ENCODE data around the gene BTBD9.

The BTBD9 gene

DNA sequence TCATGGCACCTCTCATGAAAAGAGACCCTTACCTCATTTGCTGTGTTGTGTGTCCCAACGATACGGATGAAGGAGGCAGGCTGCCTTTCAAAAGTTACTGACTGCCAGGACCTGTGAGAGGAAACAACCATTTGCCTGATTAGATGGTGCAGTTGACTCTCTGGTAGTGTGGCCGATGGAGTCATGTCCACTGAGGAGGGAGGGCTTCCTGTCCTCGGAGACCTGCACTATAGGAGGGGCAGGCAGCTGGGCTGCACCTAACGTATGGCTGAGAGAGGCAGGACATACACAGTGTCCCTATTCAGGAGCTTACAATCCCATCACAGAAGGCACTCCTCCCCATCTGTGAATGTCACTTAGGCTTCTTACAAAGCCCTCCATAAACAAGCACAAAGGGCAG lies 447.2 kb downstream of the BTBD9 start:
- ATAC-seq = no peak

DNA sequence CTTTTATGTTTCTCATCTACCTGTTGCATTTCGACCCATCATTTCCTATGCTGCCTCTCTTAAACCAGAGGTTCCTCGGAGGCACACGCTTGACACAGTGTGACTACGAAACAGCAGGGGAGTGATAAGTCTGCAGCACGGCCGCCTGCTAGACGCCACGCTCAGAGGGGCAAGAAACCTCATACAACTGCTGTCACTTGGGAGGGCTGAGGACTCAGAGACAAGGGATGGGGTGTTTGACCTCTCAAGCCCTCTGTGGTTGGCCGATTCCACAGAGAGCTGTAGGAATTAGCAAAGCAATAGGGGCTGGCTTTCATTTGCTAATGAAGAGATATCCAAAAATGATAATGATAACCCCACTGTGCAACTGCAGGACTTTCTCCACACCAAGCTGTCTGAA lies 447.7 kb downstream of the BTBD9 start:
- no peak for ATAC-seq

DNA sequence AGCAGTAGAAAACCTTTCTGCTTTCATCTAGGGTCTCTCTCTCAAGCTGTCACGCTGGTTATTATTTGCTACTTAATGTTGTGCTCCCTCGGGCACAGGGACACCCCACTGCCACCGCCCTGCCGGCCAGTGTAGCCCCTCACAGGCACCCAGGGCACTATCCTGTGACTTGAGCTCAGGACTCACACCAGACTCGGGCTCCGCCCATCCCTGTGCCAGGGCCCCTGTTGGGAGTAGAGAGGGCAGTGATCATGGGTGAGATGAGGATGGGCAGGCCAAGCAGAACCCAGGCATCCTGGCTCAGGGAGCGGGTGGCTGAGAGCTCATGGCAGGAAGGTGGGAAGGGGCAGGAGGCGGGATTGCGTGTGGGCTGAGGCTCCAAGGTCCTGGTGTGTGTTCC lies 448.3 kb downstream of the BTBD9 start:
- no peak for ATAC-seq

DNA sequence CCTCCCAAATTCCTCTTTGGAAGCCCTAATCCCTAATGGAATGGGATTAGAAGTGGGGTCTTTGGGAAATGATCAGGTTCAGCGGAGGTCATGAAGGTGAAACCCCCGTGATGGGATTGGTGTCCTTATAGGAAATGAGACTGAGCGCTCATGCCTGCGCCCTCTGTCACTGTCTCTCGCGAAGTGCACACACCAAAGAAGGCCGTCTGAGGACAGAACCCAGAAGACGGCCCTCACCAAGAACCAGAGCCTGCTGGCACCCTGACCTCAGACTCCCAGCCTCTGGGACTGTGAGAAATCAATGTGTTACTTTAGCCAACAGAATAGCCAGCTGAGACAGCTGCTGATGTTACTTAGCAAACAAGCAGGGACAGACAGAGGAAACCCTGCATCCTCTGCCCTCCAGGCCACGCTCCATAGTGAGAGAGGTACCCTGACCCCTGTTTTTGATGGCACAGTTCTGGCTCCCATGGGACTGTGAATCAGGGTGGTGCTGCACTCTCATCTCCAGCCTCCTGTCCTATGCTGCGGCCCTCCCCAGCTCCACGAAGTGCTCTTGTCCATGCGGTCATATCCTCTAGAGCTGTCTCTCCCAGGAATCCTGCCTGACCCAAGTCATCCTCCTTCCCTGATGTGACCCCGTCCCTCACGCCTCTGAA lies 450.9 kb downstream of the BTBD9 start:
- no peak for ATAC-seq

DNA sequence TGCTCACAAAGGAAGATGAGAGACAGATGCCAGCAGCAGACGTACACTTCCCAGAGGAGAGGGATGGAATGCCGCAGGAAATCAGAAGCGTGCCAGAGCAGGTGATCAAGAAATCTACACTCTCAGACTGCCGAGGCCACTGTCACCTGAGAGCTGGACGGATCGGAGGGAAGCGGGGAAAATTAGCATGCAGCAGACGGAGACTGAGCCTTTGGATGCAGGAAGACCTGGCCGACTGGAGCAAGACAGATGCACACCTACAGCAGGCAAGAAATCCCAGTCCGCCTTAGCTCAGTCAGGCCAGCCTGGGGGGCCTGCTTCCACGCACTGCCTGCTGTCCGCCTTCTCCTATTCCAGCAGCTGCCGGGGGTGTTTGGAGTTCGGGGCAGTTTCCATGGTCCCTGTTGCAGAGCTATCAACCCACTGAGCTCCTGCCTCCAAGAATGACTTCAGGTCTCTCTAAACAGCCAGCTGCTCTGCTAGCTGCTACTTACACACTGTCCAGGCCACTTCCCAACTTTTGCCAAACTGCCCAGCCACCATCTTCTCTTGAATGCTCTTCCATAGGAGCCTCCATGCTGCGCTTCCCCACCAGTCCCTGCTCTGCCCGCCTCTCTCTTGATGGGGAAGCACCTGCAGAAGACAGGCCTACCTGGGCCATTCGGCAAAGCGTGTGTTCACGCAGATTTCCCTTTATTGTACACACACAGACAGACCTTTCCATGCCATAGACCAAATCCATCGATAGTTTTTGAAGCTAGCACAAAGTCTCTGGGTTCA lies 451.7 kb downstream of the BTBD9 start:
- no peak for ATAC-seq

DNA sequence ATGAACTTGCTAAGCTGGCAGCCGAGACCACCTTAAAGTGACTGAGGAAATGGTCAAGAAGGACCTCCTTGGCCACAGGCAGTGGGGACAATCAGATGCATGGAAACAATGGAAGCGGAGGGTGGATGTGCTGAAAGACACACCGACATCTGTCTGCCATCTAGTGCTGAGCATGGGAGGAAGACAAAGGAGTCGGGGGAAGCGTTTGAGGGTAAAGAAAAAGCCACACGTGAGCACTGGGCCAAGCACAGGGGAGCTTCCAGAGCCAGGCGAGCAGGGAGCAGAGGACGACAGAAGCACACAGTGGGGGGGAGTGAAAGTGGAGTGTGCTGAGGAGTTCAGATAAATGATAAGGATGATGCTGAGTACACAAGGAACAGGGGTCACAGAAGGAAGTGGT lies 452.4 kb downstream of the BTBD9 start:
- ATAC-seq = no peak

DNA sequence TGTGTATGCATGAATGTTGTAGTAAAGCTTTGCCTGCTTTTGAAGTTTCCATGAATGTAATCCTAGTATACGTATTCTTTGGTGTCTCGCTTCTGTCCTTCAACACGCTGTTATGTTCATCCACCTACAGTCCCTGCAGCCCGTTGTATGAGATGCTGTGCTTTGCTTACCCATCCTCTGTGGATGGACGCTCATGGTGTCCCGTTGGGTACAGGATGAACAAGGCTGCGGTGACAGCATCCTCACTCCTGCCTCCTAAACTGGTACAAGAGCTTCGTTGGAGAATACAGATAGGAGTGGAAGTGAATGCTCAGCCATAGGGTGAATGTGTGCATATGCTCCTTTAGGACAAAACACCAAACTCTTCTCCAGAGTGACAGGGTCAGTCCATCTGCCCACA lies 454.0 kb downstream of the BTBD9 start:
- ATAC-seq = no peak

DNA sequence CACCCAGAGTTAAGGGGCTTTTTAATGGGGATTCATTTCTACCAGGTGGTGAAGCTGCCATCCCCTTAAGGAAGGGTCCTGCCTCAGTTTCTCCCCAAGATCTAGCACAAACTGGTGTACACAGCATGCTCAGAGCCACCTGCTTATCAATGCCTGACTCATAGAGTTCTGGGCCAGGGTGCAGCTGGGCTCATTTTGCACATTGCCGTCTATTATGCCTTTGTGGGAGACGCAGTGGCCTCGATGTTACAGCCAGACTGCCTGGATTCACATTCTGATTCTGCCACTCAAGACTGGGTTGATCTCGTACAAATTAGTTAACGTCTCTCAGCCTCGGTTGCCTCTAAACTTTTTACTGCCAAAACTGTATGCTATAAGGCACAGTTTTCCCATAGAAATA lies 454.5 kb downstream of the BTBD9 start:
- no peak for ATAC-seq

DNA sequence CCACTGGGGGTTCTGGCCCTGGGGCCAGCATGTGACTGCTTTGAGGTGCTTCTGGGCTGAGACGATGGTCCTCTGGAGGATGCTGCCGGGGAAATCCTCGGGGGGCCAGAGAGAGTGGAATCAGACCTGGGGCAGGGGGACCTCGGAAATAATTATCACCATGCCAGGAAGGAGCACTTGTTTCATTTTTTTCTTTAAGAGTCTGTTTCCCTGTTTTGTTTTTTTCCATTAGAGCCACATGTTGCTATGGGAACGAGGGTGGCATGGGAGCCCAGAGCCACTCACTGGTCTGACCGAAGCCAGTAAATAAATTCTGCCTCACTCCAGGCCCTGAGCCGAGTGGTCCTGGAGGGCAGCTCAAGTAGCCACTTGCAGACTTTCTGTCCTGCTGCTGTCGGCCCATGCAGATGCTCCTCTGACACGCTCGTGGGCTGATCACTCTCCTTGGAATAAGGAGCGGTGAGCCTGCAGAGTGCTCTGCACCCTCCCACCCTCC lies 455.1 kb downstream of the BTBD9 start:
- ATAC-seq = no peak

DNA sequence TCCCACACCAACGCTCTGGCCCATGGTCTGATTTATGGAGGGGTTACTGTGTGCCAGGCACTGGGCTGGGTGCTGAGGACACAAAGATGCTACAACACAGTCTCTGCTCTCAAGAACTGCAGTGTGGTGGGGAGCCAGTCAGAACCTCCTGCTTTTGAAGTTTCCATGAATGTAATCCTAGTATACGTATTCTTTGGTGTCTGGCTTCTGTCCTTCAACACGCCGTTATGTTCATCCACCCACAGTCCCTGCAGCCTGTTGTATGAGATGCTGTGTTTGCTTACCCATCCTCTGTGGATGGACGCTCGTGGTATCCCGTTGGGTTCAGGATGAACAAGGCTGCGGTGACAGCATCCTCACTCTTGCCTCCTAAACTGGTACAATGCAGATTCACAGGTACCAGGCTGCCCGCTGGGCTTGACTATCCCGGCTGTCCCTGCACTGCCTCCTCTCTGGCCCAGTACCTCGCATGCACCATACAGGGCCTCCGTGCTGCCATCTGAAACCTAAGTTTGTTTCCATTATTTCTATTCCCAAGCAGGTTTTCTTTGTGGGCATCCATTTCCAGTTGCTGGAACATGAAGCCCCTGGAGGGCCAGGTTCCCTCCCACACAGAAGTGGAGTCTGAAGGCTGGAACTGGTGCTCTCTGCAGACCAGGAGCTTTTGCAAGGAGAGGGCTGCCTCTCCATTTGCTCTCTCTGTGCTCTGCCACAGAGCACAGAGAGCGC lies 455.7 kb downstream of the BTBD9 start:
- ATAC-seq = no peak

DNA sequence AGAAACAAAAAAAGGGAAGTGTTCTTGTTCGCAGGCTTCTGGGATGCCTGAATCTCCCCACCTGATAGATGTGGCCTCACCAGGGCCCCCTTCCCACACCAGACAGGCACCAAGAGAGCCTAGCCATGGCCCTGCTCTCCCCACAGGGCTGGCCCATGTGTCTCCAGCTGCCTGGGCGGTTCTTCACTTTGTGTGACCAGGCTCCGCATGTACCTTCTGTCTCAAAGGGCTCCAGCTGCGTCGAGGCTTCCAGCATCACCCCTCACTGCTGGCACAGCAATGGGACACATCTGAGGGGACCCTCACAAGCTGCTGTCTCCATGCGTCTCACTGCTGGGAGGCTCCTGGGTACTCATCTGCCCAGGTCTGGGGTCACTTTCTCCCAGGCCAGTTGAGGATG lies 457.3 kb downstream of the BTBD9 start:
- no peak for ATAC-seq

DNA sequence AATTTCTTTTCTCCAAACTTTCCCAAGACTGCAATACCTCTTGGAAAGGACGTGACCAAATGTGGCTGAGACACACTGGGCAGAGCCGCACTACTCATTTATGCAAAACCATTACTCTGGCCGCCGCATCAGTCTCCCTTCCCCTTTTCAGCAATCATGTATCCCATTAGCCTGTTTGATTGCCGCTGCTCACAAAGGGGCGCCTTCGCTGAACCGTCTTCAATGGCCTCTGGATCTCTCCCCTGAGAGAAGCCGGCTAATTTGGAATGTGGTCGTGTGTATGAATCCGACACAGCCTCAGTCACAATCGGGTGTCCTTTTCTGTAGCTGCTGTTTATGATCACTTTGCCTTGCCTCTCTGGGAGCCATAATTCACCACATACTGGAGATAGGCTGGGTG lies 459.1 kb downstream of the BTBD9 start:
- ATAC-seq = no peak

DNA sequence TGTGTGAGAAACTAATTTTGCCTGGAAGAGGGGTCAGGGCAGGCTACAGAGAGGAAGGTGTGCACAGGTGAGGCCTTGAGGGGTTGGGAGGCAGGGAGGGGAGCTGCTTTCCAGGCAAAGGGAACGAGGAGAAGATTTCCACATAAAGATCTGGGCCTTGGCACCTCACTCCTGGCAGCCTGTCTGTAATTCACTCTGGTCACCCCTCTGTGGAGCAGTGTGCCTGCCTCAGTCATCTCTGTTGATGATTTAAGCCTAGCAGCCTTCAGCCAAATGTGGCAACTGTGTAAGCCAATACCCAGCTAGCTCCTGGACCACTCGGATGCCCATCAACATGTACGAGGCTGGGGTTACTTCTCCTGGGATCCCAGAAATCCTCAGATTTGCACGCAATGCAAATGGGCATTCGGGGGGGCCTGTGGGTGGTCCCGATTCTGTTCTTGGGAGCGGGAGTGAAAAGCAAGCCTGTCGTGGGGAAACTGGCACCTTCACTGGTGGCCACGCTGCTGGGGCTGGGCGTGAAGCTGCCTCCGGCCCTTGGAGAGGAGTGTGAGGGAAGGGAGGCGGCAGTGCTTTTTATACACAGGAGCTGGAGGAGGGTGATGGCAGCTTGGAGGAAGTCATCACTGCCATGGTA lies 459.8 kb downstream of the BTBD9 start:
- ATAC-seq = no peak

DNA sequence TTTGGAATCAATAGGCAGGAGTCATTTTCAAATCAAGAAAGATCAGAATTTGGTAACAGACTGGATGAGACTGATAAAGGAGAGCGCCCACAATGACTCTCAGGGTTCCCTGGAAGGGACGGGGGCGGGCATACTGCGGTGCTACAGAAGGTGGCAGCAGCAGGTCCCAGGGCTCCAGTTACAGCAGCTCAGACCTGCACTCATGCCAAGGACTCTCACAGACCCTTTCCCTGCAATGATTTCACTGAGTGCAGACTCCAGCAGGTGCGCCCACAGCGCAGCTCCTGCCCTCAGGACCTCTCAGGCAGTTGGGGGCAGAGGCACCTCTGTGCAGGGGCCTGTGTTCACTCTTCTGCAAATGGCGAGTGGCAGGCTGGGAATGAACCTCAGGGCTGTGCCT lies 460.4 kb downstream of the BTBD9 start:
- no peak for ATAC-seq

DNA sequence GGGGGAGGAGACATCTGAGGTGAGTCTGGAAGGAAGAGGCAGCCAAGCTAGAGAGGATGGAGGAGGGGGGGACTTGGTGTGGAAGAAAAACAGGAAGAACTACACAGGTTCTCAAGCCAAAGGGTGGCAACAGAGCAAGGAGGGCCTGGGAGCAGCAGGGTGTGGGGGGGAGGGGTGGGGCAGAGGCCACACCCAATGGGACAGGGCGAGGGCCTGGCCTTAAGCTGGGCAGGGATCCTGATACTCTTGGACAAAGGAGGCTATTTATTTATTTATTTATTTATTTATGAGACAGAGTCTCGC lies 461.2 kb downstream of the BTBD9 start:
- no peak for ATAC-seq

DNA sequence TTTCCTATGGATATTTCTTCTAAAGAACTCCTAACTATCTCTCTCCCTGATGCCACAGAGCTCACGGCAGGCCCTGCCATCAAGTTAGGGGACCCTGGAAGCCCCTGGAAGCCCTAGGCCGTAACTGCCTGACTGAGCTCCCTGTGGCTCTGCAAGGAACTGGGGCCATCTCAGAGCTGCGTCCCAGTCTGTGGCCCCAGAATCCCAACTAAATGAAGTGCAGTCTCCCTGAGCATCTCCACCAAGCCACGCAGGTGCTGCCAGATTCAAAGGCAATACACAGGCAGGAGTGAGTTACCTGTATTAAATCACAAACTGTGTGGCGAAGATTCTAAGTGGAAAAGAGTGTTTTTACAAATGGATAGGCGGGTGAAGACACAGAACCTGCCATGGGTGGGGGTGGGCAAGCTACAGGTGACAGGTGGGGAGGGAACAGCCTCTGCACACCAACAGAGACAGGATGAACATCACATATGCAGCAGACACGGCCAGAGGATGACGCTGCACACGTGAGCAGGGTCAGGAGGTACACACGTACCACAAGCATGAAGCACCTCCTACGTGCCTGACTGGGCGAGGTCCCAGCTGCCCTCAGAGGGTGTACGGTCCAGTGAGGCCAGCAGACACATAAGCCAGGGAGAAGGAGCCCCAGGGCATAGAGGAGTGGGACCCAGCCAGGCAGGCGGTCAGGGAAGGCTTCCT lies 461.7 kb downstream of the BTBD9 start:
- no peak for ATAC-seq

DNA sequence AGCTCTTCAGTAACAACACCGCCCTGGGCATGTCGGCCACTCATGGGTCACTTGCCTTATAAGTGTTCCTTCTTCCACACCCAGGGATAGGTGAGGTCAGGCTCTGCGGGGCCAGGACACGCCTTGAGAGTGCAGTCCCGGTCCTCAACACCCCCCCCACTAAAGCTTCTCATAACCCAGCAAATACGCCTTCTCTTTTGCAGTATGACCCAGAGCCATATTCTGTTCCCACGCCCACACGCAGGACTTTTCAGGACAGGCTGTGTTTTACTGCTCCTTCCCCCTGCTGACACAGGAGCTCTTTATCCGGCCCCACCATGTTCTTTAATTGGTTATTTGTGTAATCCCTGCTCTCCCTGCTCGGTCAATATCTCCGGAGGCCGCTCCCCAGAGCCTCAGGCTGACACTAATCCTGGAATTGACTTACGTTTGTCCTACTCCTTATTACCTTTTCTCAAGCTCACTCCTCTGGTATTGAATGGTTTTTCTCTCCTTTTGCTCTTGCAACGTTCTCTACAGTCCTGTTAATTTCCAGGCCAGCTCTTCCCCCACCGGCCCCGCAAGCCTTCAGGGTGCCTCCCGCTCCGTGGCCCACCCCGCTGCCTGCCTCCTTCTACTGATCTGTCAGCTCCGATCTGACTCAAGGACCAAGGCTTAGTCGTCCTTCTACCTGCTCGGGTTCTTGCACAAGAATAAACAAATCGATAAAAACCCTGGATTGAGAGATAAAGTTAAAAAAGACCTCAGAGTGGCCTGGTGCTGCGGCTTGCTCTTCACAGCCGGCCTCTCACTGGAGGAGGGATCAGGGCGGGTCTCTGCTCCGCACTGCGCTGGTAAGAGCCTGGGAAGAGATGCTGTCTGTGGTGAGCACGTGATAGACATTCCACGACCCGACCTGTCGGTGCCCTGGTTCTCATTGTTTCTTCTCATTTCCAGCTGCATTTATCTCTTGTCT lies 462.7 kb downstream of the BTBD9 start:
- no peak for ATAC-seq

DNA sequence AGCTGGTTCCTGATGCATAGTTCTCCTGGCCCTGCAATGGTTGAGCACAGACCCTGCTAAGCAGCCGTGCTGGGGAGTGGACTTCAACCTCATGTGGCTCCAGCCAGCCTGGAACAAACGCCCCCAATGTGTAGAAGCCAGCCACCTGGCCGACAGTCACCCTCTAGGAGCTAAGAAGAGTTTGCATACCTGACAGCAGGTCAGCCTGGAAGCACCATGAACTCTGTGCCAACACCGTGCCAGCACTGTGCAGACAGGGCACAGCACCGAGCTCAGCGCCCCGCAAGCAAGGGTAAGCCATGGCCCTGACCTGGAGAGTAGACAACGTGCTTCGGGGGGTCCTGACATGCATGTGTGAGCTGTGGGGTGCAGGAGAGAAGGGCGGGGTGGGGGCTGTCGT lies 463.9 kb downstream of the BTBD9 start:
- no peak for ATAC-seq

DNA sequence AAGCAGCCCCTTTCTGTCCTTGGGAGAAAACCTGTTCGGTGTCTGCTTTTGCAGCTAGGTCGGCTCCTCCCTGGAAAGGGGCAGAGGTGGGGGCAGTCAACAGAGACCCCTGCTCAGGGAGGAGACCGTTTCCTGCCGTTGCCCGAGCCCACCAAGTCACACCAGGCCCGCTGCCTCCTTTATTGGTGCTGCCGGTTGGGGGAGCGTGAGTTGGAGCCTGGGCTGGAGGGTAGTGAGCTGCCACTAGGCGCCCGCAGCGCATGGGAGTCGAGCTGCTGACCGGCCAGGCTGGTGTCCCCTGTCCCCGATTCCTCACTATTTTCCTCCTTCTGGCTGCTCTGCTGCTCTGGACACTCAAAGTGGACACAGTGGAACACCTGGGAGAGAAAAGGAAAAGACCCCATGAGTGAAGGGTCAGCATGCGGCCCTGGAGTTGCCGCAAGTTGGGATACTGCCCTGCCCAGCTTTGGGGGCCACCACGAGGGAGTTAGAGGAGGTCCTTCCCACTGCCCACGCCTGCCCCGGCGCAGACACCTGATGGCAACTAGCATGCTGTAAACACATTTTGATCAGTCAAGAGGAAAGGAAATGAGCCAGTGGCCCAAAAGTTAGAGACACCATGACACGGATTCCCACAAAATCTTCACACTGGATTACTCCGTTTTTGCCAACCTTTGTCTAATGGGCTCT lies 464.8 kb downstream of the BTBD9 start:
- ATAC-seq = no peak

DNA sequence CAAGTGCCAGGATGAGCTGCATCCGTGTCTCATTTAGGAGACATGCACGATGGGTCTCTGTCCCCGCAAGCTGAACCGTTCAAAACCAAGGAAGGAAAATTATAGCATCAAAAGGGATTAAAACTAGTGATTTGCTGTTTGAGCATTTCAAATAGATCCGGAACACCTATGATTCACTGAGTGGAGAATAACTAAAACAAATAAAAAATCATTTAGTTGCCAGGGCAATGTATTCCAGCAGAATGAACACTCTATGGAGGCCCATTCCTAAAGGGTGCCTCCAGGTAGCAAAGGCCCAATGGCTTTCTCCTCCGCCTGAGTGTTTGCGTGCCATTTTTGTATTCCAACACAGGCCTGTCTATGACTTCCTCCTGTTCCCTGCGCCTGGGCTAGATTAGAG lies 465.4 kb downstream of the BTBD9 start:
- no peak for ATAC-seq

DNA sequence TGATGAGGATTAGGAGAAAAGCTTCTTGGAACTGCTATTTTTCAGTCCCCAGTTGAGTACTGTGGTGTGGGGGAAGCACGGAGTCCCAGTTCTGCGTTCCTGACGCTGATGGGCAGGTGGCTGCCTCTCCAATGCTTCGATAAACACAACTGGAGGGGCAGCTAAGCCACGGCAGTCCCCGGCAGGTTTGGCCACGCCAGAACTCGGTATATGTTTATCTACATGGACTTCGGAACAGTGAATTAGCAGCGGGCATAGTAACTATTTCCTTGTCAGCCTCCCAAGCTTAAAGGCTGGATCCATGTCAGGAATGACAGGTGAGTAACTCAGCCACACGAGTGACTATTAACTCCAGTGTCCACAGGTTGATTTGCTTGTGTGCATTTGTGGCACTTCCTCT lies 465.8 kb downstream of the BTBD9 start:
- no peak for ATAC-seq
